ENCODE results near the gene XPO1.
"Not testable (repeated sequence)": the region's sequence is repeated elsewhere in the genome, so short reads cannot be mapped to it uniquely, and the experiment has no call there.

The XPO1 gene

DNA sequence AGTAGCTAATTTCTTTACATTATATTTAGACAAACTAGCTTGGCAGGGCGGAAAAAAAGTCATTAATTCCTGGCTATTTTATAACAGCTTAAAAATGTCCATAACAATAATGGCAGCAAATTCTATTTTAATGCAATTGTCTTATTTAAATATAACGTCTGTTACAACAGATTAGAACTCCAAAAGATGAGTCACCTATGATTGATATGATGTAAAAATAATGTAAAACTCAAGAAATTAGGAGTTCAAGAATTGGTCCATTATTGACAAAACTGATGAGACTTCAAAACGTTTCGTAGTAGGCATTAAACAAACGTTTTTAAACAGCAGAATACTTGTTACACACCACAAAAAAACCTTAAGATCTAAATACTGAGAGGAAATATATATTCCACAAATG lies 2.7 kb downstream of the XPO1 start:
- DNase-seq, result no peak

DNA sequence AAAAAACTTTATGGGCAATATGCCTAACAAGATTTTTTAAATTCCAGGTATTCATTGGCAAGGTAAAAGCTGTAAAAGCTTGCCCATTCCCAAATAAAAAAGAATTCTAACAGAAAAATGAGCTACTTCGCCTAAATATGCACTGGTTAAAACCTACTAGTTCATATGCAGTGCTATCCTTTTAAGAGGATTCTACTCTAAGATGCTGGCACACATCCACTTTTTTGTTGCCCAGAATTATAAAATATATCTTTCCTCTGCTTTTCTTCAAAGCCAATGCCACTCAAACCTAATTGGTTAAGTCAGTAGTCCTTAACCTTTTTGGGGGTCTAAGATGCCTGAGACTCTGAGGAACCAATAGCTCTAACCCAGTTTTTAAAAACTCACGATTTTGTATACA lies 3.2 kb downstream of the XPO1 start:
- DNase-seq, result no peak

DNA sequence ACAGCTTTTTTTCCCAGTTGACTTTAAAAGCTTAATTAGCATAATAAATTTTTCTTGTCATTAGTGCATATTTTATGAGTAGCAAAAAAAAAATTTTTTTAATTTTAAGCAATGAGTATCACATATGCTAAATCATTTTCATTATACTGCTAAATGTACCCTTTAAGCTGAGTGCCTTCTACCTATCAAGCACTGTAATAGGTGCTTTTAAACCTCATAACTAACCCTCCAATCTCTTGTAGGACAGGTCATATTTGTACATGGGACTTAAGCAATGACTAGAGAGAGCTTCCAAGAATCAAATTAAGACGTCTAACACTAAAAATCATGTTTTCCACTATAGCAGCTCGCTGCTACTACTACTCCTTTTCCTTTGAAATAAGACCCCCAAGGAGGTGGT lies 7.4 kb downstream of the XPO1 start:
- DNase-seq, result no peak

DNA sequence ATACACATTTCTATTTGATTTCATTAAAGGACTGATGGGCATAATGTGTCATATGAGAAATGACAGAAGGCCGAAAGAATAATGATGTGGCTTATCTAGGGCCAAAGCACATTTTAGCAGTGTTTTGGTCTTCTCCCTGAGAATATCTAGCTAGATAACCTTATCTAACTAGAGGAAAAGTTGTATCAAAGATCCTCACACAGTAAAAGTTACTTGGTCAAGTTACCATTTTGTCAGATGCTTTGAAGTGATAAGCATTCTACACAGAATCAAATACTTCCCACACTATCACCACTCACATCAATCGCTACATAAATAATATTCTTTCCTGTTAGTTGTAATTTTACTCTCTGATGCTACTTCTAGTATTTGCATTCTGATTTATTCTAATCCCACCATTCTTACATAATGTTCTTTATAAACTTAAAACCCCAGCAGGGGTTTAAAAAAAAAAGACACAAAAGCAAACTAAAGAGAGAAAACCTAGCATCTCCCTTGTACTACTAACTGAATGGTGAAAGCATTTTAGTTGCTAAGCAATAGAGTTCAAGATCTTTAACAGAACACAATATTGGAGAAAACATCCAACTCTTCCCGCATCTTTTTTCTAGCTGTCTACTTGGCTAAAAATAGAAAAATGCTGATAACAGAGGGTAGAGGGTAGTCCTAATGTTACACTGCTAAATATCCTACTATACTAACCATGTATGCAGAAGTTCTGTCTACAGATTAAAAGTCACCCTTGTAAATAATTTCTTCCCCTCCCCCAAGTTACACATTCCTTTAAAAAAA lies 8.0 kb downstream of the XPO1 start:
- DNase-seq, result peak; percentile 32

DNA sequence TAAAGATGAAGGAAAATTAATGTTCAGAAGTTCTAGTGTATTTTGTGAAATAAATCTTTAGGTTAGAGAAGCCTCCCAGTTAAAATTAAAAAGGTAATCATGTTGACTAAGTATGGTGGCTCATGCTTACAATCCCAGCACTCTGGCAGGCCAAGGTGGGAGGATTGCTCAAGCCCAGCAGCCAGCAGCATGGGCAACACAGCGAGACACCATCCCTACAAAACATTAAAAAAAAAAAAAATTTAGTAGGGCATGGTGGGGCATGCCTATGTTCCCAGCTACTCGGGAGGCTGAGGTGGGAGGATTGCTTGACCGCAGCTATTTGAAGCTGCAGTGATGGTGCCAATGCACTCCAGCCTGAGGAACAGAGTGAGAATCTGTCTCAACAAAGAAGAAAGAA lies 17.9 kb downstream of the XPO1 start:
- DNase-seq, result no peak

DNA sequence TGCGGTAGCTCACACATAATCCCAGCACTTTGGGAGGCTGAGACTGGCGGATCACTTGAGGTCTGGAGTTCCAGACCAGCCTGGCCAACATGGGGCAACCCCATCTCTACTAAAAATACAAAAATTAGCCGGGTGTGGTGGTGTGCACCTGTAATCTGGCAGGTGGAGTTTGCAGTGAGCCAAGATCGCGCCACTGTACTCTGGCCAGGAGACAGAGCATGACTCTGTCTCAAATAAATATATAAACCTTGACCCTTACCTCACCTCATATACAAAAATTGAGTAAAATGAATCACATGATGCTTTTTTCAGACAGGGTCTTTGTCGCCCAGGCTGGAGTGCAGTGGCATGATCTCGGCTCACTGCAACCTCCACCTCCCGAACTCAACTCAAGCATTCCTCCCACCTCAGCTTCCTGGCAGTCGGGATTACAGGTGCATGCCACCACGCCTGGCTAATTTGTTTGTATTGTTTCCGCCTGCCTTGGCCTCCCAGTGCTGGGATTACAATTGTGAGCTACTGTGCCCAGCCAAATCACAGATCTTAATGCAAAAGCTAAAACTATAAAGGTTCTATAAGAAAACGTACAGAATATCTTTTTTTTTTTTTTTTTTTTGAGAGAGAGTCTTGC lies 25.3 kb downstream of the XPO1 start:
- no peak for DNase-seq

DNA sequence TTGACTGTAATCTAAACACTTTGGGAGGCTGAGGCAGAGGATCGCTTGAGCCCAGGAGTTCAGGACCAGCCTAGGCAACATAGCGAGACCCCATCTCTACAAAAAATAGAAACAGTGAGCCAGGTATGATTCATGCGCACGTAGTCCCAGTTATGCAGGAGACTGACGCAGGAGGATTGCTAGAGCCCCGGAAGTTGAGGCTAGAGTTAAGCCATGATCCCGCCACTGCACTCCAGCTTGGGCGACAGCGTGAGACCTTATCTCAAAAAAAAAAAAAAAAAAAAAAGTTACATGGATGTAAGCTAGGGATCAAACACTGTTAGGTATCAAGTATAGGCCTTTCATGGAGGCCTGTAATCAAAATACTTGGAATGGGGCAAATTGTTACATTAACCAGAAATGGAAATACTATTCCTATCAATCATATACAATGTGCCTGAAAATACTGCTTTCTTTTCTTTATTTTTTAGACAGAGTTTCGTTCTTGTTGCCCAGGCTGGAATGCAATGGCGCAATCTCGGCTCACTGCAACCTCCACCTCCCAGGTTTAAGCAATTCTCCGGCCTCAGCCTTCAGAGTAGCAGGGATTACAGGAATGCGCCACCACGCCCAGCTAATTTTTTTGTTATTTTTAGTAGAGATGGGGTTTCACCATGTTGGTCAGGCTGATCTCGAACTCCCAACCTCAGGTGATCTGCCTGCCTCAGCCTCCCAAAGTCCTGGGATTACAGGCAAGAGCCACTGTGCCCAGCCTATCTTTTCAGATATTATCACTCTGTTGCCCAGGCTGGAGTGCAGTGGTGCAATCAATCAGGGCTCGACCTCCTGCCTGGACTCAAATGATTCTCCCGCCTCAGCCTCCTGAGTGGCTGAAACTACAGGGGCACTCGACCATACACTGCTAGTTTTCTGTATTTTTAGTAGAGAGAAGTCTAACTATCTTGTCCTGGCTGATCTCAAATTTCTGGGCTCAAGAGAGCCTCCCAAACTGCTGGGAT lies 27.2 kb downstream of the XPO1 start:
- DNase-seq, result no peak

DNA sequence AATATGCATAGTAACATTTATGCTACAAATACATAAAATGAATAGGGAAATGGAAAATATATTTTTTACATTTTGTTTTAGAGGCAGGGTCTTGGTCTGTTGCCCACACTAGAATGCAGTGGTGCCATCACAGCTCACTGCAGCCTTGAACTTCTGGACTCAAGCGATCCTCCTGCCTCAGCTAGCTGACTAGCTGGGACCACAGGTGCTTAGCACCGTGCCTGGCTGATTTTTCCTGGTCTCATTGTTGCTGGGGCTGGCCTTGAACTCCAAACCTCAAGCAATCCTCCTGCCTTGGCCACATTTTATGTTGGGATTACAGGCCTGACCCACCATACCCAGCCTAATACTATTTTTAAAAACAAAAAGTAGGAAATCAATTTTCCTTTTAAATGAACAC lies 33.2 kb downstream of the XPO1 start:
- no peak for DNase-seq

DNA sequence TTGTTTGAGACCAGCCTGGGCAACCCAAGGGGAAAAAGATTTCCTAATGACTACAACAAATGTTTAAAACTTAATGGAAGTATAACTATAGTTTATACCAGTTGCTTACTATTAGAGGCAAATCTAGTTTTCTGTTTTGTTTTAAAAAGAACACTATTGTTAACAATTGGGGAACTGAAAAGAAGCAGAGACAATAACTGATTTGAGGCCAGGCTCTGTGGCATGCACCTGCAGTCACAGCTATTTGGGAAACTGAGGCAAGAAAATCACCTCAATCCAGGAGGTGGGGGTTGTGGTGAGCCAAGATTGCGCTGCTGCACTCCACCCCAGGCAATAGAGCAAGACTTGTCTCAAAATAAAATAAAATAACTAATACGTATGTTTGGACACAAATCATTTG lies 39.1 kb downstream of the XPO1 start:
- DNase-seq, result no peak

DNA sequence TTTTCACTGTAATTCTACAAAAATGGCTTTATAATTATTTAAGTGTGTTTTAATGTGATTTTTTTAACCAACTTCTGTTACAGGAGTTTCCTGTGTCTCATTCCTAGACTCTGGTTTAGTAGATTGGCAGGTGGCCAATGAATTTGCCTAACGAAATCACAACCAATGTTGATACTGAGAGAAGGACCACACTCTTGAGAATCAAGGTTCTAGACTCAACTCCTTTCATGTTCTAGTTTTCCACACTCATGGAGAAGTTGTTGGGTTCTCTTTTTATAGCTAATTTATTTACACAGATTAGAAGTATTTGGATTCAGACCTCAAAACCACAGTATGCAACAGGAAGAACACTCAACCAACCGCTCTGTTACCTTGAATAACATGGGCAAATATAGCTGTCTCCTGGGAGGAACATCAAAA lies 44.6 kb downstream of the XPO1 start:
- DNase-seq, result no peak

DNA sequence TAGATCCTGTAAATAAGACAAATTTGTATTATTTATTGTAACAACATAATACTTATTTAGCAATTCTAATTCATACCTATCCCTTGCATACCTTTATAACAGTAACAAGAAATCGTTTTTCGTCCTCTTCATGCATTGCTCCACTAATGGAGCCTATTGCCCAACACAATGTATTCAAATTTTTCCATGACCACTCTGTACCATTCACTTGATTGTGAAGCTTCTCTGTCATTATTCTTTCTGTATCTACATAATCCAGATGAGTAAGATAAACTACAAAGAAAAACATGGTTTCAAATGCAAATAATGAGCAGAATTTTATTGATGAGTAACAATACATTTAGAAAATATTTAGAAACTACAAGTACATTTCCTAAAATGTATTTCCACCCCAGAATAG lies 45.7 kb downstream of the XPO1 start:
- DNase-seq, result no peak

DNA sequence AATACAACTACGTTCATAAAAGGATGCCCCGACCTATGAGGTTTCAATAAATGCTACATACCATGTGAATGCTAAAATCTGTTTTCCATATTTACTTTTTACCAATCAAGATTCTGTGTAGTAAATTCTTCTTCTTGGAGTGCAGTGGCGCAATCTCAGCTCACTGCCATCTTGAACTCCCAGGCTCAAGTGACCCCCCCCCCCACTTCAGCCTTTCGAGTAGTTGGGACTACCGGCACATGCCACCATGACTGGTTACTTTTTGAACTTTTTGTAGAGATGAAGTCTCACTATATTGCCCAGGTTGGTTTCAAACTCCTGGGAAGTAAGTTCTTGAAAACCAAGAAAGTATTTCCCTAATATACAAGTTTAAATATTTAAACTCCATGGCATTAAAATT lies 52.9 kb downstream of the XPO1 start:
- no peak for DNase-seq

DNA sequence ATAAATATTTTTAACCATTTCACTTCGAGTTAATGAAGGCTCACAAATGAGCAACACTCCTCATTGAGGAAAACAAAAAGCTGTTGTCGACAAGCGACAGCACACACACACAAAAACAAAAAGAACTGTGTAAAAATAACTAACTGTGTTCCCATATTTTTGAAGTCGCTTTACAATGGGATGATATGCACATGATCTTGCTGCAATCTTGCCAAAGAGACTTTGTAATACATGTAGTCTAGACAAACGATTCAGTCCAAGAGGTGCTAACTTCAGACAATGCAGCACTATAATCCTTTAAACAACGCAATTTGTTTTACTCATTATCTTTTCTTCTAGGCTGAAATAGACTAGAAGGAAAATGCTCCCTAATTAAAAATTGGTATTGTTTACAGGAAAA lies 60.1 kb downstream of the XPO1 start:
- DNase-seq, result no peak

DNA sequence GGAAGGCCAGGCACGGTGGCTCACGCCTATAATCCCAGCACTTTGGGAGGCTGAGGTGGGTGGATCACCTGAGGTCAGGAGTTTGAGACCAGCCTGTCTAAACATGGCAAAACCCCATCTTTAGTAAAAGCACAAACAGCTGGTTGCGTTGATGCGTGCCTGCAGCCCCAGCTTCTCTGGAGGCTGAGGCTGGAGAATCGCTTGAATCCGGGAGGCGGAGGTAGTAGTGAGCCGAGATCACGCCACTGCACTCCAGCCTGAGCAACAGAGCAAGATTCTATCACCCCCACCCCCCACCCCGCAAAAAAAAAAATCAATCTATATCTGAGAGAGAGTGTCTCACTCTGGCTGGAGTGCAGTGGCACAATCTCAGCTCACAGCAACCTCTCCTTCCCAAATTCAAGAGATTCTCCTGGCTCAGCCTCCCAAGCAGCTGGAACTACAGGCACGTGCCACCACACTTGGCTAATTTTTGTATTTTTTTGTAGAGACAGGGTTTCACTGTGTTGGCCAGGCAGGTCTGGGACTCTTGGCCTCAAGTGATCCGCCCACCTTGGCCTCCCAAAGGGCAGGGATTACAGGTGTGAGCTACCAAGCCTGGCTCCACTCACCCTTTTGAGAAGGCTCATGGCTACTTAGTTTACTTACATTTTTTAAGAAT lies 61.1 kb downstream of the XPO1 start:
- DNase-seq, result not testable (repeated sequence)

DNA sequence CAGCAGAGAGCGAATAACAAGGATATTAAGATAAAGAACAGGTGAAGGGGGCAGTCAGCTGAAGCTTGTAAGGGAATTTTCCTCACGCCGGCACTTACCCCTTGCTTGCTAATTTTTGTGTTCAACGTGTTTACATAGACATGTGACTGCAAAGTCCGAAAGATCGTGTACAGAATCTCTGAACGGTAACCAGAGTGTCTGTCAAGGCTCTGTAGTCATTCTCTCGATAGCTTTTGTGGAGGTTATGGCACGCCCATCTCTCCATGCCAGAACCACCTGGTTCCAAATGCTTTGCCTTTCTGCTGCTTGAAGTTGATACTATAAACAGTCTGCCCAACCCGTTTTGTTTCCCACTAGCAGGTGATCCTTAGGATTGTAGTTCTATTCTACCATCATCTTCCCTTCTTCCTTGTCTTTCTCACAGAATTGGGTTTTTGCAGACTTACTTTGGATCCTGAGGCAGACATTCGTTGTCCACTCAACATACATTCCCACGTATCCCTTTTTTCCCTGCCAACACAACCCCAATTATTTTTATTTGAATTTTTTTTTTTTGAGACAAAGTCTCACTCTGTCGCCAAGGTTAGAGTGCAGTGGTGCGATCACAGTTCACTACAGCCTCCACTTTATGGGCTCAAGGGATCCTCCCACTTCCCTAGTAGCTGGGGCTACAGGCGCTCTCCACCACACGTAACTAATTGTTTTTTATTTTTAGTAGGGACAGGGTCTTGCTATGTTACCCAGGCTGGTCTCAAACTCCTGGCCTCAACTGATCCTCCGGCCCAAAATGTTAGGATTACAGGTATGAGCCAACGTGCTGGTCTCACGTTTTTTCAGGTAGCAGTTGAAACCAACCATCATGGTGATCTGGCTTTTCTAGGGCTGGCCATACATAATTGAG lies 66.0 kb downstream of the XPO1 start:
- peak; percentile 69 for DNase-seq

DNA sequence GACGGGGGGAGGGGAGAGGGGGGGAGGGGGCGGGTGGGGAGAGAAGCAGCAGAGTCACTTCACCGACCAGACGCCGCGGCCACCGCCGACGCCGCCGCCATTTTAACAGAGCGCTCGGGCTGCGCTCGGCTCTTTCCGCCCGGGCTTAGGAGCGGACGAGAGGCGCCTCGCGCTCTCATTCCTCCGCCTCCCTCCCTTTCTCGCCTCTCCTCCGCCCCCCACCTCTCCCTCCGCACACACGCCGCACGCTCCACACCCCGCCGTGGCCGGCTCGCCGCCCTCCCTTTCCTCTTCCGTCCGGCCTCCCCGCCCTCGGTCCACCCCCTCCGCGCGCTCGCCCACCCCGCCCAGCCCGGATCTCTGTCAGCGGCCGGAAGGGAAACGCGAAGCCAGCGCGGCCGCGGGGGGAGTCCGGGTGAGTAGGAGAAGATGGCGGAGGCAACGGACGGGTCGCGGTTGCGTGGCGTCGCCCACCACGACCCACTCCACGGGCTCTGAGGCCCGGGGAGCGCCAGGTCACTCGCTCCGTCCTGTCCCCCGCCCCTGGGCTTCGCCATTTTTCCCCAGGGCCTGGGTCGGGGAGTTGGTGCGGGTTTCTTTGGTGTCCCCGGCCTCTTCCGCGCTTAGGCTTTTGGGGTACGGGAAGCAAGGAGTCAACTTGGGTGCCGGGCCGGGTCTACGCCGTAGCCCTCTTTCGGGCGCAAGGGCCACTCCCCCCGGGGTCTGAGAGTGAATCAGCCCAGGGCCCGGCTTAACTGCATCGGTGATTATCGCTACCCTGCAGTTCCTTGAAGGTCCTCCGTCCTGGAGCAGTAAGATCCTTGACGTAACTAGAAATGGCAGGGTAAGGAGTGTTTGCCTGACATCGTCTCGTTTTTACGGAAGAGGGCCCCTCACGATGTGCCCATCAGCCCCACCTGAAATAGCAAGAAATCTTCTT lies 66.9 kb downstream of the XPO1 start, which contains the start of gene USP34:
TSS of gene USP34 (minus strand) at position 123 of the 940 bp plus-strand sequence. CDS start 395 bp downstream, outside the sequence.
- peak; percentile 93 for DNase-seq

DNA sequence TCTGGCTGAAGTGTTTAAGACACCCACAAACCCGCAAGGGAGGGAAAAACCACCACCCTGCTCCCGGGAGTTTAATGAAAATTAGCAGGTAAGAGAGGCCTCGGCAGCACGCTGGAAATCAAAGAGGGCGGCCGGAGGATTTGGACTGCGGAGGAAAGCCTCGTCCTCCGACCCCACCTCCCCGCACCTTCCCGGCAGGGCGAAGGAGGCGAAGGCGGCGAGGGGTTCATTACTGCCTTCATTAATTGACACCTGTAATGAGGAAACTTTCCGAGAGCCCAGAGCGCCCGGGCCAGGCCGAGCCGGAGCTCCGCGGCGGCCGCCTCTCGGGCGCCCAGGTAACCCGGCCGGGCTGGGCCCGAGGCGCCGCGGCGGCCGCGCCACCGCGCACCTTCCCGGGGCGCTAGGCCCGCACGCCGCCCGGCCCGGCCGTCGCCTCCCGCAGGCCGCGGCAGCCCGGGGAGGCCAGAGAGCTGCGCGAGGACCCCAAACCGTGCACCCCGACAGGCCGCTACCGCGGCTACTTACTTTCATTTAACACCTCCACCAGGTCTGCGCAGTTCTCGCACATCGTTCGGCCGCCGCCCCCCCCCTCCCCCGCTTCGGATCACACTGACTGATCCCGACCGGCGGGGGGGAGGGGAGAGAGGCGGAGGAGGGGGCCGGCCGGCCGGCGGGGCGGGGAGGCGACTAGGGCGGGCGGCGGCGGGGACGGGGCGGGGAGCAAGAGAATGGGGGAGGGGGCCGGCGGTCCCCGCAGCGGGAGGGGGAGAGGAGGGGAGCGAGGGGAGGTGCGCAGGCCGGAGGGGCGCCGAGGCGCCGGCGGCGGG lies 67.8 kb downstream of the XPO1 start:
- DNase-seq, result peak; percentile 75

DNA sequence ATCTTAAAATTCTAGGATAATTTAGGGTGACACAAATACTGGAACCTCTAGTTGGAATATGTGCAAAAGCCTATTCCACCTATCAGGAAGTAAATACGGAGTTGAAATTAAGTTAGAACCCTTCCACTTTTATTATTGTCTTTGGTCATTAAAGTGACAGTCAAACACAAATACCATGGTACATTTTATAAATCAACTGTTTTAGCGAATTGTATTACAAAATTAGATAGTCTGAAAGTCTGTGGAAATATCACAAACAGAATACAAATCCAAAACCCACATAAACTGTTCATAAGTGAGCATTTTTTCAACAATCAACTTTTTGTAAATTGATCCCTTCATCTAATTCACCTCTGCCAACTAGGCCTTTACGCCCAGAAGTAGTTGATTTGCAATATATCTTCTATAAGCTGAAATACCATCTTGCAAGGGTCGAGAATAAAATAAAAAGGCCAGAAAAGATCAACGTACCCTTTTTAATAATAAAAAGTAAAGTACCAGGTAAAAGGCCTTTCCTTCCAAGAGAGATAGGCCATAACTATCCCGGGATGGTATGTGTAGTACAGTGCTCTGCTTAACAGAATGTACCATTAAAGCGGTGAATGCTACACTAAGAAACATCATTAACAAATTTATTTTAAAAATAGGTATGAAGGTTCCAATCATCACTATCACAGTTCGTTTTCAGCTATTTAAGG lies 68.6 kb downstream of the XPO1 start:
- DNase-seq, result peak; percentile 41

DNA sequence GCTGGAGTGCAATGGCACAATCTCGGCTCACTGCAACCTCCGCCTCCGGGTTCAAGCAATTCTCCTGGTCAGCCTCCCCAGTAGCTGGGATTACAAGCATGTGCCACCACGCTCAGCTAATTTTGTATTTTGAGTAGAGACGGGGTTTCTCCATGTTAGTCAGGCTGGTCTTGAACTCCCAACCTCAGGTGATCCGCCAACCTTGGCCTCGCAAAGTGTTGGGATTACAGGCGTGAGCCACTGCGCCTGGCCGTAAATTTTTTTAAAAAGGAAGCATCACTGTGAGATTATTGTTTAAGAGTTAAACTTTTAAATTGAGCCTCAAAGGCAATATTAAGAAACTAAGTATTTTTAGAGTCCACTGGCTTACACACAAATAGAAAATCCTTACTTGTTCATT lies 69.9 kb downstream of the XPO1 start:
- not testable (repeated sequence) for DNase-seq

Measured in hematopoietic multipotent progenitor cell treated with erythropoietin and hydrocortisone succinate and interleukin-3 and kit ligand, for 8 days (in vitro differentiated cells).